SU-DHL-6 (cell line): ENCODE data around the gene PDE4D.

Experiments used
- H2AFZ ChIP-seq: fragments of 200-600 bp; sonication (generic); 2 replicates; pipeline ENCODE4 v1.6.1; 2014; ENCODE audit warnings: low read depth, mild to moderate bottlenecking, moderate library complexity, mixed read lengths, antibody characterized with exemption, low read length; ENCODE audit not compliant: severe bottlenecking
- H3F3A ChIP-seq: fragments of 200-600 bp; shearing (Covaris generic); 2 replicates; pipeline ENCODE4 v1.6.0; 2016; ENCODE audit warnings: antibody characterized with exemption, mild to moderate bottlenecking; ENCODE audit not compliant: insufficient read depth
- H3K27ac ChIP-seq: fragments of 200-600 bp; sonication (generic); 2 replicates; pipeline ENCODE4 v1.5.1; 2016; ENCODE audit warnings: low read depth, mild to moderate bottlenecking, low read length, moderate library complexity, mixed read lengths
- H3K27me3 ChIP-seq: fragments of 200-600 bp; sonication (generic), shearing (Covaris generic); 2 replicates; pipeline ENCODE4 v1.6.0; 2014; ENCODE audit warnings: mild to moderate bottlenecking, low read length
- H3K36me3 ChIP-seq: fragments of 200-600 bp; sonication (generic); 2 replicates; pipeline ENCODE4 v1.6.1; 2014; ENCODE audit warnings: mild to moderate bottlenecking, low read length, mixed read lengths
- H3K4me2 ChIP-seq: fragments of 300-600, 200-600 bp; shearing (Covaris generic), sonication (generic); 2 replicates; pipeline ENCODE4 v1.6.0; 2014; ENCODE audit warnings: low read length, low read depth, mild to moderate bottlenecking; ENCODE audit not compliant: poor library complexity, severe bottlenecking
- H3K4me3 ChIP-seq: fragments of 200-600 bp; sonication (generic); 2 replicates; pipeline ENCODE4 v1.5.1; 2014; ENCODE audit warnings: antibody characterized with exemption, low read length, mild to moderate bottlenecking, mixed read lengths; ENCODE audit not compliant: insufficient read depth, poor library complexity, severe bottlenecking
- H3K79me2 ChIP-seq: fragments of 200-600 bp; sonication (generic); 2 replicates; pipeline ENCODE4 v1.6.1; 2014; ENCODE audit warnings: mild to moderate bottlenecking, low read length, moderate library complexity; ENCODE audit not compliant: insufficient read depth
- H3K9ac ChIP-seq: fragments of 200-600 bp; sonication (generic); 2 replicates; pipeline ENCODE4 v1.7.0; 2014; ENCODE audit warnings: mild to moderate bottlenecking, low read length
- H3K9me2 ChIP-seq: fragments of 200-600 bp; sonication (generic); replicated peaks from 2 replicates; pipeline ENCODE4 v1.6.1; 2014; ENCODE audit warnings: low read length; ENCODE audit not compliant: insufficient read depth
- H3K9me3 ChIP-seq: fragments of 200-600 bp; sonication (generic); 2 replicates; pipeline ENCODE4 v1.6.1; 2014; ENCODE audit warnings: low read length, mixed read lengths; ENCODE audit not compliant: insufficient read depth
- H4K20me1 ChIP-seq: fragments of 200-600 bp; sonication (generic); 2 replicates; pipeline ENCODE4 v1.6.1; 2014; ENCODE audit warnings: low read depth, mild to moderate bottlenecking, antibody characterized with exemption, low read length, moderate library complexity, mixed read lengths
- CTCF ChIP-seq: fragments of 200-600 bp; sonication (generic); IDR thresholded peaks from one replicate; pipeline ENCODE4 v1.5.1; 2017; ENCODE audit warnings: antibody characterized with exemption, mild to moderate bottlenecking, low read length, moderate library complexity; ENCODE audit not compliant: insufficient read depth, poor library complexity, severe bottlenecking
- EZH2phosphoT487 ChIP-seq: fragments of 200-600 bp; sonication (generic), shearing (Covaris generic); conservative IDR thresholded peaks from 2 replicates; pipeline ENCODE4 v1.6.1; 2018; ENCODE audit warnings: mild to moderate bottlenecking, antibody characterized with exemption, low read length, moderate library complexity, mixed read lengths

PDE4D gene

GRCh38 chr5:59905188-59905587 lies 11.7 kb upstream of the PDE4D start:
- no peak for TF ChIP-seq CTCF
- TF ChIP-seq EZH2phosphoT487 = no peak
- no peaks in the 10 kb centered on the region for H3K9me2 ChIP-seq
- H3K4me3 ChIP-seq = no peak overlapping the region
- H3K4me2 ChIP-seq = no peak overlapping the region
- H3K27me3 ChIP-seq = no peaks in the 10 kb centered on the region
- no peaks in the 10 kb centered on the region for H3K9me3 ChIP-seq
- no peaks in the 10 kb centered on the region for H3K79me2 ChIP-seq
- no peaks in the 10 kb centered on the region for H3F3A ChIP-seq
- no peaks in the 10 kb centered on the region for H4K20me1 ChIP-seq
- no peak overlapping the region for H3K27ac ChIP-seq
- H3K9ac ChIP-seq = no peak overlapping the region
- H3K36me3 ChIP-seq = no peaks in the 10 kb centered on the region
- no peak overlapping the region for H2AFZ ChIP-seq

- Histone ChIP-seq H3K4me2 (no peak overlapping the region), H3F3A (no peaks in the 10 kb centered on the region), H2AFZ (no peak overlapping the region), H3K9me2 (no peaks in the 10 kb centered on the region), H3K27me3 (no peaks in the 10 kb centered on the region), H3K9ac (no peak overlapping the region), H3K27ac (no peak overlapping the region), H3K79me2 (no peaks in the 10 kb centered on the region), H3K4me3 (no peak overlapping the region), H3K9me3 (no peaks in the 10 kb centered on the region), H3K36me3 (no peaks in the 10 kb centered on the region), H4K20me1 (no peaks in the 10 kb centered on the region)
- no peak for TF ChIP-seq EZH2phosphoT487
Observed at GRCh38 chr5:59897075-59897474, 3.5 kb upstream of the PDE4D start.

GRCh38 chr5:59891962-59892643 lies 1.4 kb downstream of the PDE4D start:
- no peak overlapping the region for H3K4me3 ChIP-seq
- H3K27me3 ChIP-seq = no peaks in the 10 kb centered on the region
- H3K36me3 ChIP-seq = no peaks in the 10 kb centered on the region
- H3K79me2 ChIP-seq = no peaks in the 10 kb centered on the region
- TF ChIP-seq CTCF (no peak), EZH2phosphoT487 (no peak)
- no peaks in the 10 kb centered on the region for H3F3A ChIP-seq
- no peak overlapping the region for H2AFZ ChIP-seq
- H3K9me2 ChIP-seq = no peaks in the 10 kb centered on the region
- no peak overlapping the region for H3K27ac ChIP-seq
- no peak overlapping the region for H3K9ac ChIP-seq
- H3K9me3 ChIP-seq = no peaks in the 10 kb centered on the region
- no peaks in the 10 kb centered on the region for H4K20me1 ChIP-seq
- H3K4me2 ChIP-seq = no peak overlapping the region

GRCh38 chr5:59887274-59887673 lies 6.3 kb downstream of the PDE4D start:
- H4K20me1 ChIP-seq = peaks cover 3% of the 10 kb centered on the region; the same call in 1 of the 2 replicates
- H3K79me2 ChIP-seq = no peaks in the 10 kb centered on the region
- H3K9me3 ChIP-seq = no peaks in the 10 kb centered on the region
- H3K4me2 ChIP-seq = no peak overlapping the region
- no peaks in the 10 kb centered on the region for H3F3A ChIP-seq
- H2AFZ ChIP-seq = no peak overlapping the region
- H3K9ac ChIP-seq = no peak overlapping the region
- no peaks in the 10 kb centered on the region for H3K27me3 ChIP-seq
- no peaks in the 10 kb centered on the region for H3K36me3 ChIP-seq
- no peak overlapping the region for H3K4me3 ChIP-seq
- TF ChIP-seq EZH2phosphoT487 = no peak
- TF ChIP-seq CTCF = no peak
- no peak overlapping the region for H3K27ac ChIP-seq
- H3K9me2 ChIP-seq = no peaks in the 10 kb centered on the region
